Retinal pigment epithelial cell (primary cell): Measurements from ENCODE around the gene BOD1L2.

Source experiments
- DNase-seq: peaks from one replicate; pipeline ENCODE4 v3.0.0-alpha.2; 2010; ENCODE audit warnings: low read depth
- H3K4me3 ChIP-seq: 2 replicates; pipeline ENCODE4 v1.5.1; 2011; ENCODE audit warnings: mild to moderate bottlenecking, low read length, control low read depth, moderate library complexity
- TF ChIP-seq, protein P1 (sequence below): conservative IDR thresholded peaks from 2 replicates; pipeline ENCODE4 v1.5.1; 2011; ENCODE audit warnings: low read depth, low read length, control low read depth, inconsistent platforms

The BOD1L2 gene

DNA sequence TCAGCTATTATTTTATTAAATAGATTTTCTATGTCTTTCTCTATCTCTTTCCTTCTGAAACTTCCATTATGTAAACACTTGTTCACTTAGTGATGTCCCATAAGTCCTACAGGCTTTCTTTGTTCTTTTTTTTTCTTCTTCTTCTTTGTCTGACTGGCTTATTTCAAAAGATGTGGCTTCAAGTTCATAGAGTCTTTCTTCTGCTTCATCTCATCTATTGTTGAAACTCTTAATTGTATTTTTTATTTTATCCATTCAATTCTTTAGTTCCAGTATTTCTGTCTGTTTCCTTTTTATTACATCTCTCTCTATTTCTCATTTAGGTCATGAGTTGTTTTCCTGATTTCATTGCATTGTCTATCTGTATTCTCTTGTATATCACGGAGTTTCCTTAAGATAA lies 38.5 kb downstream of the BOD1L2 start:
- DNase-seq, result no peak
- H3K4me3 ChIP-seq, result no peak overlapping the region
- TF ChIP-seq, protein P1, sequence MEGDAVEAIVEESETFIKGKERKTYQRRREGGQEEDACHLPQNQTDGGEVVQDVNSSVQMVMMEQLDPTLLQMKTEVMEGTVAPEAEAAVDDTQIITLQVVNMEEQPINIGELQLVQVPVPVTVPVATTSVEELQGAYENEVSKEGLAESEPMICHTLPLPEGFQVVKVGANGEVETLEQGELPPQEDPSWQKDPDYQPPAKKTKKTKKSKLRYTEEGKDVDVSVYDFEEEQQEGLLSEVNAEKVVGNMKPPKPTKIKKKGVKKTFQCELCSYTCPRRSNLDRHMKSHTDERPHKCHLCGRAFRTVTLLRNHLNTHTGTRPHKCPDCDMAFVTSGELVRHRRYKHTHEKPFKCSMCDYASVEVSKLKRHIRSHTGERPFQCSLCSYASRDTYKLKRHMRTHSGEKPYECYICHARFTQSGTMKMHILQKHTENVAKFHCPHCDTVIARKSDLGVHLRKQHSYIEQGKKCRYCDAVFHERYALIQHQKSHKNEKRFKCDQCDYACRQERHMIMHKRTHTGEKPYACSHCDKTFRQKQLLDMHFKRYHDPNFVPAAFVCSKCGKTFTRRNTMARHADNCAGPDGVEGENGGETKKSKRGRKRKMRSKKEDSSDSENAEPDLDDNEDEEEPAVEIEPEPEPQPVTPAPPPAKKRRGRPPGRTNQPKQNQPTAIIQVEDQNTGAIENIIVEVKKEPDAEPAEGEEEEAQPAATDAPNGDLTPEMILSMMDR, result no peak

- H3K4me3 ChIP-seq, result no peak overlapping the region
- TF ChIP-seq, protein P1, result no peak
- DNase-seq, result no peak
Observed at GRCh38 chr18:57188851-57189557, 42.1 kb downstream of the BOD1L2 start.

- H3K4me3 ChIP-seq, result no peak overlapping the region
- DNase-seq, result no peak
- TF ChIP-seq, protein P1, result no peak
Observed at GRCh38 chr18:57190026-57190425, 43.1 kb downstream of the BOD1L2 start.

DNA sequence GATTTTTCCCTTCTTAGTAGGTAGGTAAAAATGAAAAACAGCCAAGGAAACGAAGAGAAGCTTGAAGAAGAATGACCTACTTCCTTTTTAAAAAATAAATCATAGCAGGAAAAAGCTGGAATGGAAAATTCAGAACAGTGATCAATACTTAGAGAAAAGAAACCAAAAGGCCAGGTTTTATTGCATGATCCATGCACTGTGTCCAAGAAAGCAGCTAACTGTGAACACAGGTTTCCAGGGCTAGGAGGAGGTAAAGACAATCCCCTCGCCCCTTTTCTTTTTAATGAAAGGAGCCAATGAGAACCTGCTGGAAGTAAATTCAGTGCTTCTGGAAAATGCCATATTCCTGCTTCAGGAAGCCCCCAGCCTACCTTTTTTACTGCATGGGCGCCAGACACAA lies 47.2 kb downstream of the BOD1L2 start:
- no peak for DNase-seq
- no peak overlapping the region for H3K4me3 ChIP-seq
- TF ChIP-seq, protein P1, result no peak

DNA sequence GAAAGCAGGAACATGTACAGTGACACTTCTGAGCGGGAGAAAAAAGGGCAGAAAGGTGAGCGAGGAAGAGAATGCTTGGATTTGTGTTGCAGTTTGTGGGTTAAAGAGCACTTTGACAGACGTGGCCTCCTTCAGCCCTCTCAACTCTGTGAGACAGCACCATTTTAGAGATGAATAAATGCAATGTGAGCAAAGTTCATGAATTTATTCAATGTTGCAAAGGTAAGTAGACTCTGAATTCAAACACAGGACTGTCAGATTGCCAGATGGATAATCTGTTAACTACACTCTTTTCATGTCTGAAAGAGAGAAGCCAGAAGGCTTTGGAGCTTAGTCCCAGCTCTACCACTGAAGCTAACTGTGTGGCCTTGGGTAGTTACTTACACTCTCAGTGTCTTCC lies 47.7 kb downstream of the BOD1L2 start:
- H3K4me3 ChIP-seq, result no peak overlapping the region
- TF ChIP-seq, protein P1, result no peak
- DNase-seq, result no peak

DNA sequence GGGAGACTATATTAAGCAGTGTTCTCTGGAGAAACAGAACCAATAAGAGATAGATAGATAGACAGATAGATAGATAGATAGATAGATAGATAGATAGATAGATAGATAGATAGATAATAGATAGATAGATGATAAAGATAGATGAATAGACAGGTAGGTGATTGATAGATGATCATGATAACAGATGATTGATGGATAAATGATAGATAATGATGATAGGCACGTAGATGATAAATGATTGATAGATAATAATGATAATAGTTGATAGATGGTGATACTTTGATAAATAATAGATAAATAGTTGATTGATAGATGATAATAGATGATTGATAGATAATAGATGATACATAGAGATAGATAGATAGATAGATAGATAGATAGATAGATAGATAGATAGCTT lies 48.5 kb downstream of the BOD1L2 start:
- TF ChIP-seq, protein P1, result no peak
- DNase-seq, result no peak
- H3K4me3 ChIP-seq, result no peak overlapping the region

DNA sequence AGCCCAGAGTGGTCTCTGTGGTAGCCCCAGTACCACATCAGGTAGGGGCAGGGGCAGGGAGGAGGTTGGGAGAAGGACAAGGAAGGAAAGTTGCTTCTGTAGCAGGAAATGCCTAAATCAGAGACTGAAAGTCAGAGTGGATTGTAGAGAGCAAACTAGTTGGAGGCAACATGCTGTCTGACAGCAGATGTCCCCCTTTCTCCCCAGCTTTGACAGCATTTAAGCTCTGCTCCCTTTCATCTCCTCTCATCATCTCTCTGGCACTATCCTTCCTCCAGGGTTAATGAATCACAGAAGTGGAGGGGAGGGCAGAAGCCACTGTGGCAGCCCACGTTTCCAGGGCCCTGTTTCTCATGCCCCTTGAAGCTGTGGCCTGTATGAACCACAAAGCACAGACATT lies 50.4 kb downstream of the BOD1L2 start:
- no peak for DNase-seq
- H3K4me3 ChIP-seq, result no peak overlapping the region
- TF ChIP-seq, protein P1, result no peak
